AG04449 (cell line): ENCODE data around the gene KRTAP4-4.

Source experiments
- CTCF ChIA-PET: fragments of 350-600 bp; formaldehyde crosslinking; extraction: SDS; loops from one replicate; lab custom pipeline; 2021; ENCODE audit warnings: antibody characterized with exemption; lab: Yijun Ruan, JAX
- POLR2A ChIA-PET: fragments of 400-600, 350-600 bp; formaldehyde crosslinking; extraction: SDS; loops from one replicate; lab custom pipeline; 2020; ENCODE audit warnings: antibody characterized with exemption, inconsistent platforms; lab: Yijun Ruan, JAX
- DNase-seq: peaks from one replicate; pipeline ENCODE4 v3.0.0-alpha.2; 2010; ENCODE audit warnings: low read depth, low spot score
- H3K4me3 ChIP-seq: 2 replicates; pipeline ENCODE4 v1.5.1; 2011; ENCODE audit warnings: low read depth, mild to moderate bottlenecking, control low read depth, low read length
- TF ChIP-seq, protein P1 (sequence below): IDR thresholded peaks from one replicate; pipeline ENCODE4 v1.5.1; 2011; ENCODE audit warnings: mild to moderate bottlenecking, moderate library complexity, low read length, control low read depth, inconsistent platforms; ENCODE audit not compliant: insufficient read depth; ENCODE audit errors: missing control alignments

The KRTAP4-4 gene

DNA sequence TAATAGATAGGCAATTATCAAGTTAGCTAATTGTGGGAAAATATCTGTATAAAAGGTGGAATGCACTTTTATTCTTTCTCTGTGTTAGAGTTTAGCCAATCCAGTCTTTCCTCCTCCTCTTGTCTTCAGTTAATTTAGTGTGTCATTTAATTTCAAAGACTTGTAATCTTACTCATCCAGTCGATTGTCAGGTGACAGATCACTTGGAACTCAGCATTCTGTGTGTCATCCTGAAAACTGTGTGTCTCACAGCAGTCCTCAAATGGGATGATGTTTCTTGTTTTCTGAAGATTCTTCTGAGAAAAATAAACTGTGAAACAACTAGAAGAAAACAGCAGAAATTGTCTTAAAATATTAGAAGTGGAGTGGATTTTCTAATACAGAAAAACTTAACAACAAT is 24.5 kb upstream of the KRTAP4-4 start:
- TF ChIP-seq, protein P1, sequence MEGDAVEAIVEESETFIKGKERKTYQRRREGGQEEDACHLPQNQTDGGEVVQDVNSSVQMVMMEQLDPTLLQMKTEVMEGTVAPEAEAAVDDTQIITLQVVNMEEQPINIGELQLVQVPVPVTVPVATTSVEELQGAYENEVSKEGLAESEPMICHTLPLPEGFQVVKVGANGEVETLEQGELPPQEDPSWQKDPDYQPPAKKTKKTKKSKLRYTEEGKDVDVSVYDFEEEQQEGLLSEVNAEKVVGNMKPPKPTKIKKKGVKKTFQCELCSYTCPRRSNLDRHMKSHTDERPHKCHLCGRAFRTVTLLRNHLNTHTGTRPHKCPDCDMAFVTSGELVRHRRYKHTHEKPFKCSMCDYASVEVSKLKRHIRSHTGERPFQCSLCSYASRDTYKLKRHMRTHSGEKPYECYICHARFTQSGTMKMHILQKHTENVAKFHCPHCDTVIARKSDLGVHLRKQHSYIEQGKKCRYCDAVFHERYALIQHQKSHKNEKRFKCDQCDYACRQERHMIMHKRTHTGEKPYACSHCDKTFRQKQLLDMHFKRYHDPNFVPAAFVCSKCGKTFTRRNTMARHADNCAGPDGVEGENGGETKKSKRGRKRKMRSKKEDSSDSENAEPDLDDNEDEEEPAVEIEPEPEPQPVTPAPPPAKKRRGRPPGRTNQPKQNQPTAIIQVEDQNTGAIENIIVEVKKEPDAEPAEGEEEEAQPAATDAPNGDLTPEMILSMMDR: no peak
- CTCF ChIA-PET: interaction anchor here (1.4 kb wide), 1 partner anchor 25 kb away, joined by 4 read pairs; no protein-coding TSS in a partner anchor
- H3K4me3 ChIP-seq: no peak overlapping the region
- POLR2A ChIA-PET: no interaction called here
- no peak for DNase-seq

DNA sequence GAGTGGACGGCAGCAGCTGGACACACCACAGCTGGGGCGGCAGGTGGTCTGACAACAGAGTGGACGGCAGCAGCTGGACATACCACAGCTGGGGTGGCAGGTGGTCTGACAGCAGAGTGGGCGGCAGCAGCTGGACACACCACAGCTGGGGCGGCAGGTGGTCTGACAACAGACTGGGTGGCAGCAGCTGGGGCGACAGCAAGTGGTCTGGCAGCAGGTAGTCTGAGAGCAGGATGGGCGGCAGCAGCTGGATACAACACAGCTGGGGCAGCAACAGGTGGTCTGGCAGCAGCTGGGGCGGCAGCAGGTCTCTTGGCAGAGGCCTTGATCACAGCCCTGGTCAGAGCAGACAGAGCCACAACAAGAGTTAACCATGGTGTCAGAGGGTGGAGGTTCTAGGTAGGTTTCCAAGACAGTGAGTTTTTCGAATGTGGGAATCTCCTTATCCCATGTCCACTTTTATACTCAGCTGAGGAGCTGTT is 24.0 kb upstream of the KRTAP4-4 start, which contains the start of gene KRTAP4-1:
Gene KRTAP4-1, minus strand, starts transcription at position 432 of the 482 bp plus-strand sequence. Its CDS starts 57 bp downstream, at position 375.
- no peak within 1 kb of the TSS for H3K4me3 ChIP-seq
- CTCF ChIA-PET: interaction anchor here (1.4 kb wide), 1 partner anchor 25 kb away, joined by 4 read pairs; no protein-coding TSS in a partner anchor
- DNase-seq: no peak
- TF ChIP-seq, protein P1: no peak
- POLR2A ChIA-PET: no interaction called here

DNA sequence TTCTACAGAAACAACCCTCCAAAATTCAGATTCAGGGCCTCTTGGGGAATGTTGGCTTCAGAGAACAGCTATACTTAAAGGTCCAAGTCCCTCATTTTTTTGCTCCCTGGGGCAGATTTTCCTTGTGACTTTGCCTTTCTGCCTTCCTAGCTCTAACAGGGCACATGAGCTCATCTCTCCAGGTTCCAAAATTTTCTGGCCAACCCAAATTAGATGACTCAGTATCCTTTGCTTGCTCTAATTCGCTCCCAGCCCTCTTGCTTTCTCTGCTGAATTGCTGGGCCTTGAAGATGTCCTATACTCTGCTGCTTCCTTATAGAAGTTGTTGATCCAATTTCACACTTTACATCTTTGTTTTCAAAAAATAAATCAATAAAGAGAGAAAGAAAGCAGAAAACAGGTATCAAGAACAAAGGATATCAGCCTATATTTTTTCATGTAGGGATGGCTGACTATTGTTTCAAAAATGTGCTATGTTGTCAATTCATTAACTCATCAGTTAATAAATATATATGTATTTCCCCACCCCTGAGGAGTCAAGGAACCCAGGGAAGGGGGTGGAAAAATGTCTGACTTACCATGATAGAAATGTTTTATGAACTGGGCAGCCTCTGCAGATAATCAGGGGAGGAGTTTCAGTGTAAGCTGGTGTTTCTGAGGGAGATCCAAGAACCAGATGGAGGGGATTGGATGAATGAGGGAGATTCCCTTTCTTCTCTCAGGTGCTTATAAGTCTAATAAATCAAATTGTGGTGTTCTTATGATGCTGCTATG is 18.5 kb upstream of the KRTAP4-4 start:
- TF ChIP-seq, protein P1: no peak
- DNase-seq: no peak
- ChIA-PET POLR2A (interaction anchor here (0.9 kb wide), 1 partner anchor 17 kb away, joined by 3 read pairs; no protein-coding TSS in a partner anchor), CTCF (interaction anchor here (1.8 kb wide), 1 partner anchor 8 kb away, joined by 5 read pairs; no protein-coding TSS in a partner anchor)
- H3K4me3 ChIP-seq: no peak overlapping the region

DNA sequence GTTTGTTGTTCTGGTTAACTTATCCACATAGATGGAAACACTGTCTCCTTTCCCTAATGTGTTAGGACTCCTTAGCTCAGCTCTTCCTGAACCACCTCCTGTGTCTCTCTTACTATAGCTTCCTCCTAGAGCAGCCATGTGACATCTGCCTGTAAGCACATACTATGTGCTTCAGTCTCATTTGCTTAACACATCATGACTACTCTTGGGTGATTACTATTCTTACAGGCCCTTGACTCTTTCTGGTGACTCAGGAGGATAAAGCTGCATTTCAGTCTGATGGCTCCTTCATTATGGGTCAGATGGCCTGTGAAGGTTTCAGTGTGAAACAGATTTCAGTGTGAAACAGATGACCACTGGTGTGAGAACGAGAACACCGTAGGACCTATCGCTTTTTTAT is 17.8 kb upstream of the KRTAP4-4 start:
- ChIA-PET POLR2A (interaction anchor here (0.9 kb wide), 1 partner anchor 17 kb away, joined by 3 read pairs; no protein-coding TSS in a partner anchor), CTCF (interaction anchor here (1.8 kb wide), 1 partner anchor 9 kb away, joined by 5 read pairs; no protein-coding TSS in a partner anchor)
- TF ChIP-seq, protein P1: no peak
- H3K4me3 ChIP-seq: no peak overlapping the region
- peak; percentile 14 for DNase-seq

DNA sequence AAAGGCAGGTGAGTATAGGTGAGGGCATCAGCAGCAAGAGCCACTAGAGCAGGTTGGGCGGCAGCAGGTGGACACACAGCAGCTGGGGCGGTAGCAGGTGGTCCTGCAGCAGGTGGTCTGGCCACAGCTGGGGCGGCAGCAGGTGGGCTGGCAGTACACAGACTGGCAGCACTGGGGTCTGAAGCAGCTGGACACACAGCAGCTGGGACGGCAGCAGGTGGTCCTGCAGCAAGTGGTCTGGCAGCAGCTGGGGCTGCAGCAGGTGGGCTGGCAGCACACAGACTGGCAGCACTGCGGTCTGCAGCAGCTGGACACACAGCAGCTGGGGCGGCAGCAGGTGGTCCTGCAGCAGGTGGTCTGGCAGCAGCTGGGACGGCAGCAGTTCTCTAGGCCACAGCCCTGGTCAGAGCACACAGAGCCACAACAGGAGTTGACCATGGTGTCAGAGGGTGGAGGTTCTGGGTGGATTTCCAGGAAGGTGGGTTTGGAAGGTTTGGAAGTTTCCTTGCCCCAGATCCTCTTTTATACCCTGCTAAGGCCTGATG is 17.3 kb upstream of the KRTAP4-4 start, which contains the start of gene KRTAP4-2:
Gene KRTAP4-2, minus strand, starts transcription at position 495 of the 545 bp plus-strand sequence. Its CDS starts 57 bp downstream, at position 438.
- ChIA-PET CTCF (interaction anchor here (1.8 kb wide), 1 partner anchor 10 kb away, joined by 5 read pairs; no protein-coding TSS in a partner anchor), POLR2A (no interaction called here)
- TF ChIP-seq, protein P1: no peak
- no peak for DNase-seq
- no peak within 1 kb of the TSS for H3K4me3 ChIP-seq
